ENCODE results near the gene STAMBP. TPM values are rescaled to one million over a fixed set of nuclear protein-coding genes. Genes with fewer than 3 reads are reported as not detected.
A peak's percentile ranks its signal among the peaks of the same experiment; 100 is the strongest.

Gene STAMBP
- total RNA-seq, 6 experiments from 2014 or later = 10.9 to 23.9 (median 16.9) TPM

GRCh38 chr2:73844087-73844486, 15.3 kb downstream of the STAMBP start:
- intact Hi-C loops (cut with DNase I) = no loop called here
- peaks cover 0 to 43% (median 28%) of the 10 kb centered on the region in 4 donors for H3K36me3 ChIP-seq
- no peak overlapping the region for H3K27ac ChIP-seq
- TF ChIP-seq CTCF (IDR thresholded peaks at IDR 0.05) (no peak), POLR2A (IDR thresholded peaks at IDR 0.05) (no peak)
- H3K4me3 ChIP-seq = no peak overlapping the region
- no peak for ATAC-seq
- WGBS (ENCODE audit: insufficient coverage, low coverage, low lambda C conversion rate, missing lambda C conversion rate) = 40% methylated on average over 2 of the region's 2 CpGs
- no peaks in the 10 kb centered on the region for H3K9me3 ChIP-seq
- no peaks in the 10 kb centered on the region for H3K4me1 ChIP-seq
- DNase-seq = no peak
- no peaks in the 10 kb centered on the region for H3K27me3 ChIP-seq

- no CpG with 5 or more reads among the region's 2 CpGs for WGBS (ENCODE audit: insufficient coverage, low coverage, low lambda C conversion rate, missing lambda C conversion rate)
- H3K4me3 ChIP-seq = no peak overlapping the region
- H3K9me3 ChIP-seq = no peaks in the 10 kb centered on the region
- TF ChIP-seq CTCF (IDR thresholded peaks at IDR 0.05) = no peak
- no peak for TF ChIP-seq POLR2A (IDR thresholded peaks at IDR 0.05)
- ATAC-seq = no peak
- no peaks in the 10 kb centered on the region for H3K27me3 ChIP-seq
- no peak for DNase-seq
- H3K27ac ChIP-seq = no peak overlapping the region
- H3K4me1 ChIP-seq = no peaks in the 10 kb centered on the region
- H3K36me3 ChIP-seq = peaks cover 0 to 92% (median 38%) of the 10 kb centered on the region in 4 donors
- intact Hi-C loops (cut with DNase I) = no loop called here
These were observed 21.2 kb downstream of the STAMBP start for GRCh38 chr2:73850009-73850408.

- TF ChIP-seq POLR2A (IDR thresholded peaks at IDR 0.05) (no peak), CTCF (IDR thresholded peaks at IDR 0.05) (peak in 1 of 4 donors; percentile 5)
- peaks cover 0 to 92% (median 31%) of the 10 kb centered on the region in 4 donors for H3K36me3 ChIP-seq
- intact Hi-C loops (cut with DNase I) = no loop called here
- WGBS (ENCODE audit: insufficient coverage, low coverage, low lambda C conversion rate, missing lambda C conversion rate) = 71% methylated on average over 2 of the region's 3 CpGs
- H3K4me1 ChIP-seq = no peaks in the 10 kb centered on the region
- no peaks in the 10 kb centered on the region for H3K27me3 ChIP-seq
- no peak overlapping the region for H3K27ac ChIP-seq
- DNase-seq (no peak), ATAC-seq (no peak)
- H3K4me3 ChIP-seq = no peak overlapping the region
- no peaks in the 10 kb centered on the region for H3K9me3 ChIP-seq
These were observed 22.5 kb downstream of the STAMBP start for GRCh38 chr2:73851274-73851673.

GRCh38 chr2:73852020-73852419, 23.3 kb downstream of the STAMBP start:
- Histone ChIP-seq H3K9me3 (no peaks in the 10 kb centered on the region), H3K4me1 (no peaks in the 10 kb centered on the region), H3K4me3 (no peak overlapping the region), H3K36me3 (peaks cover 0 to 92% (median 27%) of the 10 kb centered on the region in 4 donors), H3K27ac (no peak overlapping the region), H3K27me3 (no peaks in the 10 kb centered on the region)
- DNase-seq (no peak), ATAC-seq (peak in 1 of 4 donors; percentile 50)
- intact Hi-C loops (cut with DNase I) = no loop called here
- TF ChIP-seq POLR2A (IDR thresholded peaks at IDR 0.05) (no peak), CTCF (IDR thresholded peaks at IDR 0.05) (no peak)

DNA sequence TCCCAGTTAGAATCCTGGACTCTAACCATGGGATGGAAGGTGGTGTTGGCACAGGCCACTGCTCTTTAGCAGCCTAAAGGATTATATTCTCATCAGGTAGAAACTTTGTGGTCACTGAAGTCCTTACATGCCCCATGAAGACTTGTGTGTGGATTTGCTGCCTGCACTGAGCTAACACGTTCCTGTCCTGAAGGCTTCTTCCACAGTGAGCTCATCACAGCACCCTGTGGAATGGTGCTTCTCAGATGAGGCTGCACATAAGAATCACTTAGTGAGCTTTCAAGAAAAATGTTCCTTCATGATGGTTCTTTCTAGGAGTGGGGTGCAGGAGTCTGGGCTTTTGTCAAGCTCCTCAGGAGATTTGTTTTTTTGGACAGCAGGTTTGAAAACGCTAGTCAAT, 26.8 kb downstream of the STAMBP start:
- H3K4me1 ChIP-seq = no peaks in the 10 kb centered on the region
- H3K27me3 ChIP-seq = no peaks in the 10 kb centered on the region
- ATAC-seq (no peak), DNase-seq (no peak)
- 82% methylated on average over 2 of the region's 2 CpGs for WGBS (ENCODE audit: insufficient coverage, low coverage, low lambda C conversion rate, missing lambda C conversion rate)
- peaks cover 0 to 73% (median 11%) of the 10 kb centered on the region in 4 donors for H3K36me3 ChIP-seq
- H3K4me3 ChIP-seq = no peak overlapping the region
- H3K27ac ChIP-seq = no peak overlapping the region
- intact Hi-C loops (cut with DNase I) = no loop called here
- TF ChIP-seq CTCF (IDR thresholded peaks at IDR 0.05) (no peak), POLR2A (IDR thresholded peaks at IDR 0.05) (no peak)
- no peaks in the 10 kb centered on the region for H3K9me3 ChIP-seq
